ENCODE results near the gene ADM2.

Gene ADM2

GRCh38 chr22:50436841-50437341 is 44.5 kb upstream of the ADM2 start:
- no peak for TF ChIP-seq CTCF (conservative IDR thresholded peaks at IDR 0.05; ENCODE audit: low read depth, low read length)
- DNase-seq (ENCODE audit: low read depth), result no peak
- no peak overlapping the region for H3K4me3 ChIP-seq (ENCODE audit: low read depth, low read length)

GRCh38 chr22:50437511-50438304 is 43.6 kb upstream of the ADM2 start:
- H3K4me3 ChIP-seq (ENCODE audit: low read depth, low read length), result no peak overlapping the region
- no peak for TF ChIP-seq CTCF (conservative IDR thresholded peaks at IDR 0.05; ENCODE audit: low read depth, low read length)
- no peak for DNase-seq (ENCODE audit: low read depth)

DNA sequence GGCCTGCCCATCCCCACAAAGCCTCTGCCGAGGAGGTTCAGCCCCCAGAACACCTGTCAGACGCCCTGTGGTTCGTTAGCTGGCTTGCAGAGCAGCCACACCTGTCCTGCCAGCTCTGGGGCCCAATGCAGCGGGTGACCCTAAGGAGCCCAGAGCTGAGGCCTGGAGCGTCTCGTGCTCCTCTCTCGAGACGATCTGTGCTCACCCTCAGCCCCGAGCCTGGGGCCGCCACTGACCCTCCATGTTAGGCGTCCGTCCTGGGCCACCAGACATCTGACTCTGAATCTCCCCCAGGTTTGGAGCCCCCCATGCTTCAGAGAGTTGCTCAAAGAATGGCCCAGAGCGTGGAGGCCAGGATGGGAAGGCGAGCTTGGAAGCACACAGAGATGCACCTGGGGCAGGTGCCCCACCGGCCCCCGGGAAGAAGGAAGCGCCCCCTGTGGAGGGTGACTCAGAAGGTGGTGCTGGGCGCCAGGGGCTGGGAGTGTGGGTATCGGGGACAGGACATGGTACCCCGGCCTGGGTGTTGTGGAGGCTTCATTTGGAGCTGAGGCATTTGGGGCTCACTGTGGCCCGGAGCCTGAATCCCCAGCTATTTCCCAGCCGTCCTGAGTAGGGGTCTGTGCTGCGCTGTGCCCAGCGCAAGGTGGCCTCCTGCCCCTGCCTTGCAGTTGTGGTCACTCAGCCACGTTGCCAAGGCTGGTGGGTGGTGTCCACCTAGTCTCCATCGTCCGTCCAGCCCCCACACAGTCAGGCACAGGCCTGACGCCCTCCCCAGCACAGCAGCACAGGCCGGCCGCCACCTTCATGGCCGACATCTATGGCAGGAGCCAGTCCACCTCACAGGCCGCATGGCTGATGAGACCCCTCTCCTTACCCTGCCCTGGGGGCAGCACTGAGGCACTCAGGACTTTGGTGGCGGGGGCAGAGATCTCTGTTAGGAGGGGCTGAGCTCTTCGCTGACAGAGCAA is 42.8 kb upstream of the ADM2 start:
- DNase-seq (ENCODE audit: low read depth), result no peak
- no peak overlapping the region for H3K4me3 ChIP-seq (ENCODE audit: low read depth, low read length)
- no peak for TF ChIP-seq CTCF (conservative IDR thresholded peaks at IDR 0.05; ENCODE audit: low read depth, low read length)

GRCh38 chr22:50439314-50439870 is 42.0 kb upstream of the ADM2 start:
- H3K4me3 ChIP-seq (ENCODE audit: low read depth, low read length), result no peak overlapping the region
- DNase-seq (ENCODE audit: low read depth), result no peak
- TF ChIP-seq CTCF (conservative IDR thresholded peaks at IDR 0.05; ENCODE audit: low read depth, low read length), result no peak

GRCh38 chr22:50439871-50440331 is 41.4 kb upstream of the ADM2 start:
- no peak overlapping the region for H3K4me3 ChIP-seq (ENCODE audit: low read depth, low read length)
- DNase-seq (ENCODE audit: low read depth), result no peak
- TF ChIP-seq CTCF (conservative IDR thresholded peaks at IDR 0.05; ENCODE audit: low read depth, low read length), result no peak

GRCh38 chr22:50440544-50441249 is 40.6 kb upstream of the ADM2 start:
- no peak for TF ChIP-seq CTCF (conservative IDR thresholded peaks at IDR 0.05; ENCODE audit: low read depth, low read length)
- no peak for DNase-seq (ENCODE audit: low read depth)
- no peak overlapping the region for H3K4me3 ChIP-seq (ENCODE audit: low read depth, low read length)
